NCI-H2171 treated with DMSO at 0.1 percent for 48 hours (cell line): ENCODE results near the gene ASTN2.
"Not testable (repeated sequence)": the region's sequence is repeated elsewhere in the genome, so short reads cannot be mapped to it uniquely, and the experiment has no call there.

ENCODE experiments used
- DNase-seq: peaks from one replicate; lab custom pipeline; 2025; lab: John Stamatoyannopoulos, UW

The ASTN2 gene

GRCh38 chr9:116861321-116861720 lies 553.5 kb downstream of the ASTN2 start:
- no peak for DNase-seq

GRCh38 chr9:116860509-116861120 lies 554.2 kb downstream of the ASTN2 start:
- peak; percentile 51 for DNase-seq

GRCh38 chr9:116859763-116860162 lies 555.1 kb downstream of the ASTN2 start:
- peak; percentile 59 for DNase-seq

- DNase-seq = no peak
Measured at GRCh38 chr9:116857321-116857720, 557.5 kb downstream of the ASTN2 start.

- peak; percentile 82 for DNase-seq
Measured at GRCh38 chr9:116855881-116856662, 558.8 kb downstream of the ASTN2 start.

GRCh38 chr9:116849721-116850120 lies 565.1 kb downstream of the ASTN2 start:
- no peak for DNase-seq

- DNase-seq = peak; percentile 39
Measured at GRCh38 chr9:116844621-116845020, 570.2 kb downstream of the ASTN2 start.

GRCh38 chr9:116843863-116844620 lies 570.8 kb downstream of the ASTN2 start:
- peak; percentile 39 for DNase-seq

- peak; percentile 72 for DNase-seq
Measured at GRCh38 chr9:116842658-116843057, 572.2 kb downstream of the ASTN2 start.

- DNase-seq = not testable (repeated sequence)
Measured at GRCh38 chr9:116838468-116838867, 576.4 kb downstream of the ASTN2 start.

- DNase-seq = peak; percentile 45
Measured at GRCh38 chr9:116837018-116837989, 577.6 kb downstream of the ASTN2 start.

GRCh38 chr9:116830321-116830720 lies 584.5 kb downstream of the ASTN2 start:
- DNase-seq = not testable (repeated sequence)

GRCh38 chr9:116821633-116822229 lies 593.1 kb downstream of the ASTN2 start:
- DNase-seq = no peak

- no peak for DNase-seq
Measured at GRCh38 chr9:116819116-116819515, 595.7 kb downstream of the ASTN2 start.

GRCh38 chr9:116817762-116818161 lies 597.1 kb downstream of the ASTN2 start:
- DNase-seq = no peak

GRCh38 chr9:116816484-116816883 lies 598.4 kb downstream of the ASTN2 start:
- DNase-seq = no peak

- no peak for DNase-seq
Measured at GRCh38 chr9:116815835-116816234, 599.0 kb downstream of the ASTN2 start.

- DNase-seq = no peak
Measured at GRCh38 chr9:116813031-116813300, 601.9 kb downstream of the ASTN2 start.

- DNase-seq = no peak
Measured at GRCh38 chr9:116812231-116813030, 602.4 kb downstream of the ASTN2 start.

GRCh38 chr9:116809656-116810055 lies 605.2 kb downstream of the ASTN2 start:
- no peak for DNase-seq

GRCh38 chr9:116806075-116806474 lies 608.8 kb downstream of the ASTN2 start:
- DNase-seq = no peak
